Stimulated activated effector memory CD8-positive, alpha-beta T cell treated with anti-CD3 and anti-CD28 coated beads, Interleukin-12 subunit alpha, Interleukin-12 subunit beta, amount 100 ng/mL, for 72 hours (primary cell): Measurements from ENCODE around the gene PALLD.

Source experiments
- ATAC-seq: fragments of 150-1000 bp; cut with Tn5 transposase; 2 replicates; pipeline ENCODE4 v1.10.0; 2021
- DNase-seq, 2 donors: peaks; one replicate each; pipeline ENCODE4 v3.0.0; 2021 to 2022; ENCODE audit warnings: low spot score in 2 of 2
- H3K27ac Mint-ChIP-seq: one replicate; pipeline ENCODE4 v1.8.0; 2022; ENCODE audit warnings: mild to moderate bottlenecking, mixed read lengths
- H3K36me3 Mint-ChIP-seq: one replicate; pipeline ENCODE4 v1.8.0; 2022; ENCODE audit warnings: mild to moderate bottlenecking, mixed read lengths
- H3K4me1 Mint-ChIP-seq: one replicate; pipeline ENCODE4 v1.8.0; 2022; ENCODE audit warnings: mixed read lengths
- H3K4me3 Mint-ChIP-seq: one replicate; pipeline ENCODE4 v1.8.0; 2022; ENCODE audit warnings: mild to moderate bottlenecking, mixed read lengths
- H3K9me3 Mint-ChIP-seq: one replicate; pipeline ENCODE4 v1.8.0; 2022; ENCODE audit warnings: mixed read lengths

Gene PALLD

DNA sequence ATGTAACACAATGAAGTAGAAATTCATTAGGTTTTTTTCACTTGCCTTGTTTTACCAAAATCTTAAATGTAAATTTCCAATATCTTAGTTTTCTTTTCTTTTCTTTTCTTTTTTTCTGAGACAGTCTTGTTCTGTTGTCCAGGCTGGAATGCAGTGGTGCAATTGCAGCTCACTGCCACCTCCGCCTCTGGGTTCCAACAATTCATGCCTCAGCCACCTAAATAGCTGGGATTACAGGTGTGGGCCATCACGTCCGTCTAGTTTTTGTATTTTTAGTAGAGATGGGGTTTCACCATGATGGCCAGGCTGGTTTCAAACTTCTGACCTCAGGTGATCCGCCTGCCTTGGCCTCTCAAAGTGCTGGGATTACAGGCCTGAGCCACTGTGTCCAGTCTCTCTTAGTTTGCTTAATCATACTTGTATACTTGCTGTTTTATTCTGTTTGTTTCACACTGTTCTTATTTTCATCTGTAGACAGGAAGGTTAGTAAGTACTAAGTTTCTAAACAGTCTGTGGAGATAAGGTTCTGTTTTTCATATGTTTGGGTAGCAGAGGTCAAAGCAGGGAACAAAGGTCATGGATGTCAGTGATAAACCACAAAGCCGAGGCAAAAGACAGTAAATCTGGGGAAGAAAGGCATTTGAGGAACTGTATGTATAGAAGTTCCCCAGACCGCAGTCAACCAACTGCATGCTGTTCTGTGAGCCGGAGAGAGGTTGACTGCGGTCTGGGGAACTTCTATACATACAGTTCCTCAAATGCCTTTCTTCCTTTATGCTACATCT, 384.2 kb downstream of the PALLD start:
- H3K36me3 Mint-ChIP-seq, result no peaks in the 10 kb centered on the region

DNA sequence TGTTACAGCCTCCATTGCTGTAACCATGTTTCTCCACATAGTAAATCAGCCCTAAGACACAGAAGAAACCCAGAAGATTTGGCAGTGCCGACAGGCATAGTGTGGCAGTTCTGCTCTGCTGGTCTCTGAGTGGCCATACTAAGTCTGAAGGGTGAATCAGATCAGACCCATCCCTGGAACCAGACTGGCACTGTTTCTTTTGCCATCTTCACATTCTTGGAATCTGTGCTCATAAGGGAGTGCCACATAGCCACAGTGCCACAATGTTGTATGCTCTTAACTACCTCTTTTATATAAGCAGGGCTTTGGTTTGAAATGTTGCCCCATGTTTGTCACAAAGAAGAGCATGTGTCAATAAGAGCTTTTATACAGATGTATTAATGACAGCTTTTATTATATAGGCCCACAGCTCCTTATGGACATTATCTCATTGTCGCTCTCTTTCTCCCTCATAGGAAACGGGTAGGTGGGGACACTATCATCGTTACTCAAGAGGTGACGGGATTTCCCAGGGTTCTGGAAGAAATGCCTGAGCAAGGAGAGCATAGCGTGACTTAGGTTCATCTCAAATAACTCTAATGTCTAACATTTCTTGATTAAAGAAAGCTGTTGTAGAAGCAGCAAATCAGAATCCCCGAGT, 385.0 kb downstream of the PALLD start:
- Mint-ChIP-seq H3K27ac (no peak overlapping the region), H3K4me1 (peaks cover 6% of the 10 kb centered on the region), H3K36me3 (no peaks in the 10 kb centered on the region), H3K9me3 (no peaks in the 10 kb centered on the region), H3K4me3 (no peak overlapping the region)
- DNase-seq (no peak), ATAC-seq (no peak)

More for the DNA sequence above, 384.2 kb downstream of the PALLD start:
- H3K4me3 Mint-ChIP-seq, result no peak overlapping the region
- DNase-seq (no peak), ATAC-seq (no peak)
- H3K27ac Mint-ChIP-seq, result no peak overlapping the region
- H3K9me3 Mint-ChIP-seq, result no peaks in the 10 kb centered on the region
- H3K4me1 Mint-ChIP-seq, result peaks cover 6% of the 10 kb centered on the region

DNA sequence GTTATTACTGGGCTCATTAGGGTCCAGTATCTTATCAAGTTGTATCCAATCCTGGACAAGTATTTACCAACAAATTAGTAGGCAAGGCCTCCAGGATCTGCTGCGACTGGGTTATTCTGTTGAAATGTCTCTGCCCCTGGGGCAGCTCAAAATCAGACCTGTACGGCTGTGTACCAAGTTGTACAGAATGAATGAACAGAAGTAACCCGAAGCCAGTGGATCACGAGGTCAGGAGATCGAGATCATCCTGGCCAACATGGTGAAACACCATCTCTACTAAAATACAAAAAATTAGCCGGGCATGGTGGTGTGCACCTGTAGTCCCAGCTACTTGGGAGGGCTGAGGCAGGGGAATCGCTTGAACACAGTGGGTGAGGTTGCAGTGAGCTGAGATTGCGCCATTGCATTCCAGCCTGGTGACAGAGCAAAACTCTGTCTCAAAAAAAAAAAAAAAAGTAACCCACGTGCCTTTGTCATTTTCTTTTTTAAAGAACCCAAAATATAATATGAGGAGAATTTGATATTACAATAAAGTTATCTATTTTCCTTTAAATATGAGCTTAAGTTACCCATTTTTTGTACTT, 385.9 kb downstream of the PALLD start:
- ATAC-seq (no peak), DNase-seq (no peak)
- Mint-ChIP-seq H3K36me3 (no peaks in the 10 kb centered on the region), H3K9me3 (no peaks in the 10 kb centered on the region), H3K4me1 (peaks cover 6% of the 10 kb centered on the region), H3K4me3 (no peak overlapping the region), H3K27ac (no peak overlapping the region)

DNA sequence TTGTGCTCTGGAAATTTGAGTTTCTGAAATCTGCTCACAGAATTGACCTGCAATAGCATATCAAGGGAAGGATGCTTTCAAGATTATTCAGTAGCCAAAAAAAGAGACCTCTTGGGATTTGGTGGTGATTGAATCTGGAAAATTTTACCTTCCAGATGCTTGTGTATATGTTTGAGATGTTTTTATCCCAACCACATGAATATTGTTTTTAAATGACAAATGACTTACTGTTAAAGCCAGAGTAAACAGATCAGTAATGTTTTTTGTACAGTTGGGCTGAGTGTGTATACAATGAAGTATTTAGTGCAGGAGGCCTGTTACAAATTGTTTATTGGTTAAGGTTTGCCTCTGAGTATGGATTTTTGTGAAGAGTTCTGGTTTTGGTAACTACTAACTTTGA, 386.7 kb downstream of the PALLD start:
- ATAC-seq (no peak), DNase-seq (no peak)
- H3K27ac Mint-ChIP-seq, result no peak overlapping the region
- H3K4me1 Mint-ChIP-seq, result peaks cover 1% of the 10 kb centered on the region
- H3K9me3 Mint-ChIP-seq, result no peaks in the 10 kb centered on the region
- H3K36me3 Mint-ChIP-seq, result no peaks in the 10 kb centered on the region
- H3K4me3 Mint-ChIP-seq, result no peak overlapping the region

DNA sequence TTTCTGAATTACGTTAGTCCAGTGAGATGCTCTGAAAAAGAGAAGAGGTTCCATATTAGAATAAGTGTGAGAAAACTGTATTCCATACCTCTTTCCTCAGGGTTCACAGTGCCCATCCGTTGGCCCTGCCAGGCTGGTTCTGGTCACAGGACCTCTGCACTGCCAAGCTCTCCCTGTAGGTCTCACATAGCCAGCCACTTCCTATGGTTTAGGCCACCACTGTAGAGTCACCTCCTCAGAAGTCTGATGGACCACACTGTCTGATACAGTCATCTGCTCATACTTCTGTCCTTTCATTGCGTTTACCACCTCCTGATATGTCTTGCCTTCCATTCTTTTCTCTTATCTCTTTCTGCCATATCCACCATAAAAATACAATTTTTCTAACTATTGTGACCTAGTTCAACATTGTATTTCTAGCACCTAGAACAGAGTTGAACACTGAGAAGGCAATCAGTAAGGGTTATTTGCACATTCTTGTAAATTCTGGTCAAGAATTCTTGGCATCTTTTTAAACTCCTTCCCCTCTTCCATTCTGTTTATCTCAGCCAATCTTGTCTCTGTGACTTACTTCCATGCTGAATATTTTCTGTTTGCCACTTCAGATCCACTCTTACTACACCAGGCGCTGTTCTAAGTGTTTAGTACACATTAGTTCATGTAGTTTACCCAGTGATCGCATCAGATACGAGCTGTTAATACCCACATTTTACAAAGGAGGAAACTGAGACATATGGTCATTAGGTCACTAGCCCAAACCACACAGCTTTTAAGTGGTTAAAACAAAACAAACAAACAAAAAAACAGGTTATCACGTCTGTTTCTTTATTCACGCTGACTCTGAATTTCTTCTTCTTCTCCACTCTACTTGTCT, 387.6 kb downstream of the PALLD start:
- H3K27ac Mint-ChIP-seq, result no peak overlapping the region
- H3K4me3 Mint-ChIP-seq, result no peak overlapping the region
- ATAC-seq, result peak; percentile 55
- no peaks in the 10 kb centered on the region for H3K9me3 Mint-ChIP-seq
- no peaks in the 10 kb centered on the region for H3K36me3 Mint-ChIP-seq
- DNase-seq, result no peak
- no peaks in the 10 kb centered on the region for H3K4me1 Mint-ChIP-seq

DNA sequence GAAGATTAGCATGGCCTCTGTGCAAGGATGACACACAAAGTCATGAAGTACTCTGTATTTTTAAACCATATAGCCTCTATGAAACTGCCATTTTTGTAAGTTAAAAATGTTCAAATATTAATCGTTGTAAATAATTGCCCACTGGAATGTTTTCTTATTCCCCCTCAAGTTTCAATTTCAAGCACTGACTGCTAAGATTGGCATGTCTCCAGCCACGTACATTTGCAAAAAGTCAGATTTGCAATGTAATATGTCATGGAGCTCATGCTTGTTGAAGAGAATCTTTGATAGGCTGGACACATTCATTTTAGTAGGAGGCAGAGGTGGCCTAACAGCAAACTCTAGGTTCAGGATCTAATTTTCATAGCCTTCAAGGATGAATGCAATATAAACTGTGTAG, 388.5 kb downstream of the PALLD start:
- Mint-ChIP-seq H3K4me3 (no peak overlapping the region), H3K36me3 (no peaks in the 10 kb centered on the region), H3K27ac (no peak overlapping the region), H3K9me3 (no peaks in the 10 kb centered on the region), H3K4me1 (no peaks in the 10 kb centered on the region)
- DNase-seq, result no peak
- ATAC-seq, result no peak

DNA sequence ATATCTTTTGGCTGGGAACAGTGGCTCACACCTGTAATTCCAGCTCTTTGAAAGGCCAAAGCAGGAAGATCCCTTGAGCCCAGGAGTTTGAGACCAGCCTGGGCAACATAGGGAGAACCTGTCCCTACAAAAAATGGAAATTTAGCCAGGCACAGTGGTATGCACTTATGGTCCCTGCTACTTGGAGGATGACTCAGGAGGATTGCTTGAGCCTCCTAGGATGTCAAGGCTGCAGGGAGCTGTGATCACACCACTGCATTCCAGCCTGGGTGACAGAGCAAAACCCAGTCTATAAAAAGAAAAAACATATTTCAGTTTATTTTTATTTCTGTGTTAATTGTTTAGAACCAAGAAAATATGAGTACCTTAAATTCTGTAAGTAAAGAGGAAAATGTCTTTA, 389.5 kb downstream of the PALLD start:
- H3K4me1 Mint-ChIP-seq, result no peaks in the 10 kb centered on the region
- no peaks in the 10 kb centered on the region for H3K9me3 Mint-ChIP-seq
- H3K36me3 Mint-ChIP-seq, result no peaks in the 10 kb centered on the region
- H3K4me3 Mint-ChIP-seq, result no peak overlapping the region
- DNase-seq, result no peak
- ATAC-seq, result no peak
- H3K27ac Mint-ChIP-seq, result no peak overlapping the region

DNA sequence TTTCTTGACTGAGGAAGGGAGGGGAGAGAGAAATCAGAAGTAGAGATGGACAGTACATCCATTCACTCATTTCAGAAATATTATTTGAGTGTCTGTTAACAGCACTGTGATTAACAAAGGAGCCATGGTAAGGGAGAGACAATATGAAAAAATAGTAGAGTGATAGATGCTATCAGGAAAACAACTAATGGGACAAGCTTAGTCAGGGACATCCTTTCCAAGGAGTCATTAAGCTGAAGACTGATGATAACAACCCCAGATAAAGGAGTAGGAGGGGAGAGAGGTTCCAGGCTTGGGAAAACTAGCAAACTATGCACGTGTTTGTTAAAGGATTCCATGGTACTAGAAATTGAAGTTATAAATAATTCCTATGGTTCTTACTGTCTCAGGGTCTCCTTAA, 391.0 kb downstream of the PALLD start:
- Mint-ChIP-seq H3K4me3 (no peak overlapping the region), H3K36me3 (no peaks in the 10 kb centered on the region), H3K27ac (no peak overlapping the region), H3K9me3 (no peaks in the 10 kb centered on the region), H3K4me1 (no peaks in the 10 kb centered on the region)
- ATAC-seq (no peak), DNase-seq (no peak)

DNA sequence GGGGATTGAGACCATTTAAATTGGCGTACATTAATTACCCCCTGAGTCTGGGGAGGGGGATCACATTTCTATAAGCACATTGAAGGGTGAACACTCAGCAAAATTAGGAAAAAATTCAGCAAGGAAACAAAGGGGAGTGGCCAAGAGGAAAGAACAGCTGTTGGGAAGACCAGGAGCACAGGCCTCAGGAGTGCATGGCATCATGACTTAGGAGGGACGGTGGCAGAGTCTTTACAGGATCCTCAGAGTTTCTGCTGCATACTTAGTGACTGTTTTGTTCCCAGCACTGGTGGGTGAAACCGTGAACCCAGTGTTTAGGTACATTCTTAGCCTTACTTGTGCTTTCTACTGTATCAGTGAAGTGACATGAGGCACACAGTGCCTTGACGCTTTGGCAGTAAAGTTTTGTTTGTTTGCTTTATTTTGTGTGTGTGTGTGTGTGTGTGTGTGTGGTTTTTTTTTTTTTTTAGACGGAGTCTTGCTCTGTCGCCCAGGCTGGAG, 391.9 kb downstream of the PALLD start:
- H3K9me3 Mint-ChIP-seq, result no peaks in the 10 kb centered on the region
- H3K4me3 Mint-ChIP-seq, result no peak overlapping the region
- ATAC-seq, result no peak
- H3K4me1 Mint-ChIP-seq, result no peaks in the 10 kb centered on the region
- no peak for DNase-seq
- H3K27ac Mint-ChIP-seq, result no peak overlapping the region
- no peaks in the 10 kb centered on the region for H3K36me3 Mint-ChIP-seq

DNA sequence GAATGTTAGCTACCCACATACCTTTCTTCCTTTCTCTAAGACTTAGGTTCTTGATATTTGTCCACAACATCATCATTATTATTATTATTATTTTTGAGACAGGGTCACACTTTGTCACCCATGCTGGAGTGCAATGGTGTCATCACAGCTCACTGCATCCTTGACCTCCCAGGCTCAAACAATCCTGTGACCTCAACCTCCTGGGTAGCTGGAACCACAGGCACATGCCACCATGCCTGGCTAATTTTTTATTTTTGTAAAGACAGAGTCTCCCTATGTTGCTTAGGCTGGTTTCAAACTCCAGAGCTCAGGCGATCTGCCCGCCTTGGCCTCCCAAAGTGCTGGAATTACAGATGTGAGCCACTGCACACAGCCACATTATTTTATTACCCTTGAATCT, 394.2 kb downstream of the PALLD start:
- Mint-ChIP-seq H3K4me1 (no peaks in the 10 kb centered on the region), H3K9me3 (no peaks in the 10 kb centered on the region), H3K27ac (no peak overlapping the region), H3K36me3 (no peaks in the 10 kb centered on the region), H3K4me3 (no peak overlapping the region)
- ATAC-seq, result no peak
- no peak for DNase-seq

DNA sequence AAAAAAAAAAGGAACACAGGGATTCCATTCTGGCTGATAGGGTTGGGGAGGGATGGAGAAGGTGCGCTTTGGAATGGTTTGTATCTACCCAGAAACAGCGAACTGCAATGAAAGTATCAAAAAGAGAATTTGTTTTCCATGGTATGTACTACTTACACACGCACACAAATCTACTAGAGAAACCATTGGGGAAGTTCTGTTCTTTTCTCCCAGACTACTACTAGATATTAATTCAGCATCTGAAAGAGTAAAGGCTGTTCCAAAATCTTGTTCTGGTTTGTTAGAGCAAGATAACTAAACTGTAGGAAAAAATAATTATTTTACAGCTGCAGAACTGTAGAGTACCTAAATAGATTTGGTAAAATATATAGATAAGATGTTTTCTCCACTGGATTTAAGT, 394.8 kb downstream of the PALLD start:
- Mint-ChIP-seq H3K9me3 (no peaks in the 10 kb centered on the region), H3K27ac (no peak overlapping the region), H3K36me3 (no peaks in the 10 kb centered on the region), H3K4me3 (no peak overlapping the region), H3K4me1 (no peaks in the 10 kb centered on the region)
- ATAC-seq (no peak), DNase-seq (no peak)

DNA sequence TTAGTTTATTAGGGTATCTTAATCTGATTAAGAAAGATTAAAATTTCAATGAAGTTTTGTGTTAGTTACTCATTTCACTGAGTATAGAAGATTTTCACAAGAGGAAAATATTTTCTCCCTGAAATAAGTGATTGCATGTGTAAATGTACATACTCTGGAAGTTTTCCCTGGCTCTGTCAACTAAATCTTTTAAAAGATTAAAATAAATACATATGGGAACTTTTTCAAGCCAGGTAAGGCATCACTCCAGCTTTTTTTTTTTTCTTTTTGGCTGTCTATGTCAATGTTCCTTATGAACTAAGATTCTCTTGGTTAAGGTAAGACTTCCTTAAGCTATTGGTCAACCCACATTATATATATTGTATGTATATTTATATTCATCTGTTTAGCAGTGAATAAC, 395.6 kb downstream of the PALLD start:
- Mint-ChIP-seq H3K4me3 (no peak overlapping the region), H3K9me3 (no peaks in the 10 kb centered on the region), H3K4me1 (no peaks in the 10 kb centered on the region), H3K36me3 (no peaks in the 10 kb centered on the region), H3K27ac (no peak overlapping the region)
- ATAC-seq (no peak), DNase-seq (no peak)

DNA sequence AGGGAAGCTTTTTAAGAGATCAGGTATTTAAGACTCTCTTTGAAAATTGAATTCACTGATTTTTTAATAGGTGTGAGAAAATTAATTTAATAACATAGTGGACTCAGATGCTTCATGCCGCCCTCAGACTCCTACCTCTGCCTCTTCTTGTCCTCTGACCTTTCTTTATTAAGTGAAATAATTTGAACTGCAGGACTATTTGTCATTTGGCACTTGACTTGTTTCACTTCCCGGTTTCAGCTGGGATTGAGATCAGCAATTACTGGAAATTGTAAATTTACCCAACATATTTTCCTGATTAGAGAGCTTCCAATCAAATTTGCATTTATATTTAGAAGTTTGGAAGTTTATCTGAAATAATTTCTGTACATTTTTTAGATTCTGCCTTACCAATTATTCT, 396.4 kb downstream of the PALLD start:
- Mint-ChIP-seq H3K4me1 (no peaks in the 10 kb centered on the region), H3K27ac (no peak overlapping the region), H3K36me3 (no peaks in the 10 kb centered on the region), H3K9me3 (no peaks in the 10 kb centered on the region), H3K4me3 (no peak overlapping the region)
- no peak for DNase-seq
- no peak for ATAC-seq

DNA sequence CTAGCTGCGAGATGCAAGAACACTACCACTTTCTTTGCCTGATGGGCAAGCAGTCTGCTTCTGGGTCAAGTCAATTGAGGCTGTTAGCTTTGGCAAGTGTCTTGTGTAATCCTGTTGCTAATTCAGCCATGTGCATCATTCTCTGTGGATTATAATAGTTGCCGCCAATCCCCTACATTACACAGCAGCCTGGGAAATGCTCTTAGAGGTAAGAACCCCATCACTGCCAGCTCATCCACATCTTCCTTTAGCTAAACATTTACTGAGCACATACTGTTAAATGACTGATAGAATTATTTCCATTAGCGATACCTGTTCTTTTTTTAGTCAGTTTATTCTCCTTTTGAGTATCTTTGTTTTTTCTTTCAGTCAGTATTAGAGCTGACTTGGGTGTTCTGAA, 397.0 kb downstream of the PALLD start:
- no peaks in the 10 kb centered on the region for H3K9me3 Mint-ChIP-seq
- no peak overlapping the region for H3K27ac Mint-ChIP-seq
- DNase-seq (no peak), ATAC-seq (peak; percentile 37)
- H3K4me3 Mint-ChIP-seq, result no peak overlapping the region
- no peaks in the 10 kb centered on the region for H3K4me1 Mint-ChIP-seq
- no peaks in the 10 kb centered on the region for H3K36me3 Mint-ChIP-seq

DNA sequence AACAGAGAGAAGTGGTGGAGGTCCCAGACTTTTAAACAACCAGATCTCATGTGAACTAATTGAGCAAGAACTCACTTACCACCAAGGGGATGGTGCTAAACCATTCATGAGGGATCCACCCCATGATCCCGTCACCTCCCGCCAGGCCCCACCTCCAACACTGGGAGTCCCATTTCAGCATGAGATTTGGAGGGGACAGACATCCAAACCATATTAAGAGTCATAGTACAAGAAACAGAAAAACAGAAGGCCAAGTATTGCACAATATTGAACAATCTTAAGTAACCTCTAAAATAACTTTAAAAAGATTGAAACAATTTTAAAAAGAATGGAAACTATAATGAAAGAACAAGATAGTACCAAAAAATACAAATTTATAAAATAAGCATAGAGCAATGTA, 403.2 kb downstream of the PALLD start:
- Mint-ChIP-seq H3K4me1 (no peaks in the 10 kb centered on the region), H3K9me3 (no peaks in the 10 kb centered on the region), H3K27ac (no peak overlapping the region), H3K4me3 (no peak overlapping the region), H3K36me3 (no peaks in the 10 kb centered on the region)
- DNase-seq (no peak), ATAC-seq (no peak)
